PC-9 (cell line): ENCODE results near the gene LYST. TPM values are rescaled to one million over a fixed set of nuclear protein-coding genes. Genes with fewer than 3 reads are reported as not detected.

Source experiments
- BruUV-seq: library from RNA; stranded (reverse); fragments of 400-500 nt; replicated peaks from 2 replicates; lab custom pipeline; 2021; lab: Mats Ljungman, UMichigan
- CTCF ChIA-PET: fragments of 300-600 bp; sonication (Branson Sonifier 250); formaldehyde crosslinking; loops from one replicate; lab custom pipeline; 2022; ENCODE audit warnings: antibody characterized with exemption; lab: Charles Lee
- POLR2A ChIA-PET: fragments of 300-600 bp; sonication (Branson Sonifier 250); formaldehyde crosslinking; loops from one replicate; lab custom pipeline; 2022; ENCODE audit warnings: antibody characterized with exemption; ENCODE audit not compliant: unreplicated experiment; lab: Charles Lee
- DNase-seq, 2 experiments: peaks; one replicate each; pipeline versions ENCODE4 v3.0.0 to v3.0.0-alpha.2; 2015 to 2022; ENCODE audit warnings: mixed read lengths in 1 of 2
- H2AFZ ChIP-seq: fragments of 200-600 bp; sonication (generic); 2 replicates; pipeline ENCODE4 v1.8.1; 2017; ENCODE audit warnings: antibody characterized with exemption
- H3F3A ChIP-seq: fragments of 200-600 bp; sonication (generic); 2 replicates; pipeline ENCODE4 v1.8.1; 2017; ENCODE audit warnings: antibody characterized with exemption, mild to moderate bottlenecking, low read depth; ENCODE audit not compliant: insufficient read depth
- H3K27ac ChIP-seq: fragments of 200-600 bp; sonication (generic); 2 replicates; pipeline ENCODE4 v1.6.1; 2016; ENCODE audit warnings: mixed run types
- H3K27me3 ChIP-seq: fragments of 200-600 bp; sonication (generic); 2 replicates; pipeline ENCODE4 v1.6.1; 2016; ENCODE audit warnings: low read depth, mixed run types; ENCODE audit not compliant: insufficient read depth
- H3K36me3 ChIP-seq: fragments of 200-600 bp; sonication (generic); 2 replicates; pipeline ENCODE4 v1.6.1; 2016; ENCODE audit warnings: low read depth, mixed run types
- H3K4me1 ChIP-seq: fragments of 200-600 bp; sonication (generic); replicated peaks from 2 replicates; pipeline ENCODE4 v1.6.1; 2016; ENCODE audit warnings: mixed run types; ENCODE audit not compliant: insufficient read depth
- H3K4me2 ChIP-seq: fragments of 200-600 bp; sonication (generic); 2 replicates; pipeline ENCODE4 v1.6.1; 2017; ENCODE audit warnings: mixed run types
- H3K4me3 ChIP-seq: fragments of 200-600 bp; sonication (generic); 2 replicates; pipeline ENCODE4 v1.6.1; 2016; ENCODE audit warnings: mixed run types
- H3K79me2 ChIP-seq: fragments of 200-600 bp; sonication (generic); 2 replicates; pipeline ENCODE4 v1.6.1; 2017; ENCODE audit warnings: low read depth, mixed run types
- H3K9me2 ChIP-seq: fragments of 200-600 bp; sonication (generic); 2 replicates; pipeline ENCODE4 v1.8.1; 2017; ENCODE audit warnings: mild to moderate bottlenecking; ENCODE audit not compliant: insufficient read depth
- H3K9me3 ChIP-seq: fragments of 200-600 bp; sonication (generic); 2 replicates; pipeline ENCODE4 v1.8.1; 2016; ENCODE audit warnings: low read depth; ENCODE audit not compliant: insufficient read depth
- H4K20me1 ChIP-seq: fragments of 200-600 bp; sonication (generic); 2 replicates; pipeline ENCODE4 v1.8.1; 2017; ENCODE audit not compliant: insufficient read depth
- CTCF ChIP-seq: fragments of 200-600 bp; sonication (generic); conservative IDR thresholded peaks from 2 replicates; pipeline ENCODE4 v1.6.1; 2017; ENCODE audit warnings: mixed run types, antibody characterized with exemption, mild to moderate bottlenecking, moderate library complexity
- EZH2 ChIP-seq: fragments of 200-600 bp; sonication (generic); IDR thresholded peaks from 2 replicates; pipeline ENCODE4 v1.8.0; 2017; ENCODE audit warnings: antibody characterized with exemption, low read depth
- intact Hi-C: fragments of 100-400 bp; cut with micrococcal nuclease; formaldehyde crosslinking; loops from one replicate; pipeline ENCODE4 v1.10.0; 2022; ENCODE audit not compliant: unreplicated experiment
- total RNA-seq: library from RNA; stranded (reverse); gene quantifications from 2 replicates; pipeline ENCODE4 v1.2.3, GENCODE V29; 2021

Gene LYST
- total RNA-seq, 1 experiment from 2014 or later: 14.1 TPM

GRCh38 chr1:235702412-235702811, 164.3 kb downstream of the LYST start:
- no TSS peak for BruUV-seq
- ChIA-PET POLR2A (interaction anchor here (0.6 kb wide), 2 partner anchors 60 to 175 kb away, joined by 3 to 4 read pairs; no protein-coding TSS in a partner anchor), CTCF (no interaction called here)
- Histone ChIP-seq H4K20me1 (no peaks in the 10 kb centered on the region), H3K79me2 (no peaks in the 10 kb centered on the region), H3K27ac (no peak overlapping the region), H3K4me1 (peaks cover 37% of the 10 kb centered on the region), H3K4me2 (no peak overlapping the region), H3K4me3 (no peak overlapping the region), H3K36me3 (no peaks in the 10 kb centered on the region), H3K9me3 (no peaks in the 10 kb centered on the region), H2AFZ (no peak overlapping the region), H3F3A (peaks cover 6% of the 10 kb centered on the region; the same call in 1 of the 2 replicates), H3K9me2 (no peaks in the 10 kb centered on the region), H3K27me3 (no peaks in the 10 kb centered on the region)
- DNase-seq: no peak
- intact Hi-C loops: no loop called here
- TF ChIP-seq EZH2 (no peak), CTCF (no peak)

DNA sequence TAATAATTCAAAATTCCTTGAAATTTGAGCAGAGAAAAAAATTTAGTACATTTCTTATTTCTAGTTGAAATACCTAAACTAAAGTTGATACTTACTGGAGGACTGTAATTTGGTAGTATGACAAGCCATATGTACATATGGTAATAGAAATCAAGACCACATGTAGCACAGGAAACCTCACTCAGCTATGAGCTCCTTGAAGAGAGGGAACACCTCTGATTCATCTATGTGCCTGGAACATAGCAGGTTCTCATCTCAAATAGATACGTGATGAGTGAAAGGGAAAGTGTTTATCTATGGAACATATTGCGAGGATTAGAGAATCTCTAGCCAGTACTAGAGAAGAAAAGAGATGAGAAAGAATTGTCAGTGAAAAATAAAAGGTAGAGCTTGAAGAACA, 169.2 kb downstream of the LYST start:
- H3K9me3 ChIP-seq: no peaks in the 10 kb centered on the region
- H3K9me2 ChIP-seq: no peaks in the 10 kb centered on the region
- ChIA-PET POLR2A (no interaction called here), CTCF (interaction anchor here (0.6 kb wide), 1 partner anchor 33 kb away, joined by 7 read pairs; no protein-coding TSS in a partner anchor)
- intact Hi-C loops: no loop called here
- H3K27ac ChIP-seq: no peak overlapping the region
- H3K36me3 ChIP-seq: no peaks in the 10 kb centered on the region
- no peak for TF ChIP-seq EZH2
- no peak for TF ChIP-seq CTCF
- no TSS peak for BruUV-seq
- no peak overlapping the region for H3K4me3 ChIP-seq
- H4K20me1 ChIP-seq: no peaks in the 10 kb centered on the region
- H3K79me2 ChIP-seq: no peaks in the 10 kb centered on the region
- no peaks in the 10 kb centered on the region for H3F3A ChIP-seq
- DNase-seq: no peak
- no peaks in the 10 kb centered on the region for H3K27me3 ChIP-seq
- H3K4me1 ChIP-seq: no peaks in the 10 kb centered on the region
- no peak overlapping the region for H2AFZ ChIP-seq
- no peak overlapping the region for H3K4me2 ChIP-seq

DNA sequence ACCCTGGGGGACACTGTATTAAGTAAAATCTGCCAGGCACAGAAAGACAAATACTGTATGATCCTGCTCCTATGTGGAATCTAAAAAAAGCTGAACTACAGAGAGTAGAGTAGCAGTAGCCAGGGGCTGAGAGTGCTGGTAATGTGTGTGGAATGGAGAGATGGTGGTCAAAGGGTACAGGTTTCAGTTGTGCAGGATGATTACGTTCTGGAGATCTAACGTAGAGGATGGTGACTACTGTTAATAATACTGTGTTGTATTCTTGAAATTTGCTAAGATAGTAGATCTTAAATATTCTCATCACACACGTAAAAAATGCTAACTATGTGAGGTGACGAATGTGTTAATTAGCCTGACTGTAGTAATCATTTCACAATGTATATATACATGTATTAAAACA, 177.3 kb downstream of the LYST start:
- Histone ChIP-seq H3F3A (no peaks in the 10 kb centered on the region), H3K27ac (no peak overlapping the region), H3K4me3 (no peak overlapping the region), H3K4me1 (no peaks in the 10 kb centered on the region), H3K79me2 (no peaks in the 10 kb centered on the region), H2AFZ (no peak overlapping the region), H3K4me2 (no peak overlapping the region), H4K20me1 (no peaks in the 10 kb centered on the region), H3K9me3 (no peaks in the 10 kb centered on the region), H3K36me3 (no peaks in the 10 kb centered on the region), H3K27me3 (no peaks in the 10 kb centered on the region), H3K9me2 (no peaks in the 10 kb centered on the region)
- intact Hi-C loops: no loop called here
- no TSS peak for BruUV-seq
- TF ChIP-seq CTCF (no peak), EZH2 (no peak)
- ChIA-PET CTCF (no interaction called here), POLR2A (no interaction called here)
- no peak for DNase-seq
